ENCODE results near the gene MAPK8IP2.
A peak's percentile ranks its signal among the peaks of the same experiment; 100 is the strongest.

MAPK8IP2 gene

GRCh38 chr22:50600538-50600937 is at the start of gene MAPK8IP2:
MAPK8IP2 (plus strand) TSS chr22:50600793; CDS start chr22:50600819, 26 bp downstream.
- no peak for DNase-seq

- DNase-seq: no peak
Measured at GRCh38 chr22:50551160-50551752, 49.3 kb upstream of the MAPK8IP2 start.

- DNase-seq: no peak
Measured at GRCh38 chr22:50553310-50553709, 47.3 kb upstream of the MAPK8IP2 start.

- no peak for DNase-seq
Measured at GRCh38 chr22:50556703-50557102, 43.9 kb upstream of the MAPK8IP2 start.

GRCh38 chr22:50560034-50560433 is 40.6 kb upstream of the MAPK8IP2 start:
- no peak for DNase-seq

GRCh38 chr22:50561401-50562358 is 38.9 kb upstream of the MAPK8IP2 start:
- DNase-seq: no peak

- peak; percentile 73 to 87 for DNase-seq
Measured at GRCh38 chr22:50562523-50563412, 37.8 kb upstream of the MAPK8IP2 start, which contains the start of gene SYCE3. SYCE3 (minus strand) TSS chr22:50562919; CDS start chr22:50556405, 6,514 bp downstream.

- DNase-seq: no peak
Measured at GRCh38 chr22:50563413-50564160, 37.0 kb upstream of the MAPK8IP2 start.

GRCh38 chr22:50564289-50564688 is 36.3 kb upstream of the MAPK8IP2 start:
- no peak for DNase-seq

- no peak for DNase-seq
Measured at GRCh38 chr22:50567721-50568252, 32.8 kb upstream of the MAPK8IP2 start.

- no peak for DNase-seq
Measured at GRCh38 chr22:50568626-50569025, 32.0 kb upstream of the MAPK8IP2 start.

GRCh38 chr22:50569041-50569459 is 31.5 kb upstream of the MAPK8IP2 start:
- no peak for DNase-seq

GRCh38 chr22:50569896-50570535 is 30.6 kb upstream of the MAPK8IP2 start:
- DNase-seq: no peak

GRCh38 chr22:50570861-50571260 is 29.7 kb upstream of the MAPK8IP2 start:
- no peak for DNase-seq

- no peak for DNase-seq
Measured at GRCh38 chr22:50571264-50572175, 29.1 kb upstream of the MAPK8IP2 start.

- DNase-seq: no peak
Measured at GRCh38 chr22:50572965-50573364, 27.6 kb upstream of the MAPK8IP2 start.

GRCh38 chr22:50573491-50574382 is 26.9 kb upstream of the MAPK8IP2 start:
- DNase-seq: no peak

GRCh38 chr22:50574383-50574755 is 26.2 kb upstream of the MAPK8IP2 start:
- DNase-seq: no peak

GRCh38 chr22:50575426-50575941 is 25.1 kb upstream of the MAPK8IP2 start:
- no peak for DNase-seq
